HG02763 (cell line): Measurements from ENCODE around the gene CLDN34.
A peak's percentile ranks its signal among the peaks of the same experiment; 100 is the strongest.

ENCODE experiments used
- ATAC-seq: cut with Tn5 transposase; IDR thresholded peaks from one replicate; pipeline ENCODE4 v1.9.1; 2021; ENCODE audit warnings: mild to moderate bottlenecking, moderate library complexity; ENCODE audit not compliant: unreplicated experiment

Gene CLDN34

DNA sequence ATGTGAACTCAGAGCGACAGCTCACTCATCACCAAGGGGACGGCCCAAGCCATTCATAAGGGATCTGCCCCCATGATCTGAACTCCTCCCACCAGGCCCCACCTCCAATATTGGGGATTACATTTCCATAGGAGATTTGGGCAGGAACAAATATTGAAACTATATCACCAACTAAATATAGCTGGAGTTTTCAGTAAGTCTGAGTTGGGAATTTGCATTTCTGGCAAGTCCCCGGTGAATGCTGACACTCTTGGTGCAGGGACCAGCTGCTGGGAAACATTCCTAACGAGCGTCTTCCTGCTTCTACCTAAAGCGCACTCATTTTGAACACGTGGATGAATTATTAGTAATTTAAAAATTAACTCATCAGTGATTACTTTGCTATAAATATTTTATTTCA, 13.2 kb downstream of the CLDN34 start:
- ATAC-seq = no peak

DNA sequence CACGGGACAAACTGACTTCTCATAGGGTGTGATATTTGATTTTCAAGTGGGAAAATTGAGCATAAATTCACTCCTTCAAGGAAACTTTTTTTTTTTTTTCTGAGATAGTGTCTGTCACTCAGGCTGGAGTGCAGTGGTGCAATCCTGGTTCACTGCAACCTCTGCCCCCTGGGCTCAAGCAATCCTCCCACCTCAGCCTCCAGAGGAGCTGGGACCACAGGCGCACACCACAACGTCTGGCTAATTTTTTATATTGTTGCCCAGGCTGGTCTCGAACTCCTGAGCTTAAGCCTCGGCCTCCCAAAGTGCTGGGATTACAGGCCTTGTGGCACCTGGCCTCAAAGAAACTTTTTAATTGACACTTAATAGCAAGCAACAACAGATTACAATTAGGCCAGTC, 13.8 kb downstream of the CLDN34 start:
- no peak for ATAC-seq

DNA sequence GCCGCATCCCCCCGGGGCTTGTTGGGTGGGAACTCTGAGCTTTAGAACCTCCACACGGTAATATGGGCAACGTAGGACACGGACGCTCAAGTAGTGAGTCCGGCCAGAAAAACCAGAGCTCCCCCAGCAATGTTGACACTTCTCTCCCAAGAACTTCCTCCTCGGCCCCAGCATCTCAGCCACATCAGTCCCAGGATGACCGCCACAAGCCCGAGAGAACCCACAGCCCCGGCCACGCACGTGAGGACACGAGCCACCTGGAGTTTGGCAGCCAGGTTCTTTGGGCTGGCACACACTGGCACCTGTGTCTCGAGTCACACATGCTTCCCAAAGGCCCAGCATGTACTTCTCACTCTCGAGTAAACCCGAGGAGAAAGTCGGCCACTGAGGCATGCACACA, 16.3 kb downstream of the CLDN34 start:
- ATAC-seq = no peak

DNA sequence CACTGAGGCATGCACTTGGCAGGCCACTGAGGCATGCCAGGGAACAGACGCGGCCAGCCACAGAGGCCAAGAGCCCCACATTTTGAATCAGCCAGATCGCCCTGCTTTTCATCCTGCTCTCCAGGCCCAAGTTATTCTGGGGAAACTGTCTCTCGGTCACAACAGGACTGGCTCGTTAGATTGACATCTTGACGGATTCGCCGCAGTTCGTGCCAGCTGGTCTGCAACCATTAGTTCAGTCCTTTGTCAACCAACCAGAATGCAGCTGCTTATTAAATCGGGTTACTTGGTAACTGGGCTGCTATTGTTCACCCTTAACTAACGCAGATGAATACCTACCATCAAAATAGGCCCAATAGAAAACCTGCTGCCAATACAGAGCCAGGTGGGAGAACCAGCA, 16.7 kb downstream of the CLDN34 start:
- ATAC-seq = no peak

DNA sequence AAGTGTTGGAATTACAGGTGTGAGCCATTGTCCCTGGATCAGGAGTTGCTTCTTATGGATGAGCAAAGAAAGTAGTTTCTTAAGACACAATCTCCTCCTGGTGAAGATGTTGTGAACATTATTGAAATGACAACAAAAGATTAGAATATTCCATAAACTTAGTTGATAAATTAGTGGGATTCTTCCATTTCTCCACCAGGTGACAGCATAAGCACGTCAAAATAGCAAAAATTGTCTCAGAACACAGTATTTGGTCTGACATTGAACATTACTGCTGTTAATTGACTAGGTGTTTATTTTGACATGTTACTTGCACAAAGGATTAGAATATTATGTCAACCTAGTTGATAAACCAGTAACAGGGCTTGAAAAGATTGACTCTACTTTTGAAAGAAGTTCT, 21.6 kb downstream of the CLDN34 start:
- no peak for ATAC-seq

DNA sequence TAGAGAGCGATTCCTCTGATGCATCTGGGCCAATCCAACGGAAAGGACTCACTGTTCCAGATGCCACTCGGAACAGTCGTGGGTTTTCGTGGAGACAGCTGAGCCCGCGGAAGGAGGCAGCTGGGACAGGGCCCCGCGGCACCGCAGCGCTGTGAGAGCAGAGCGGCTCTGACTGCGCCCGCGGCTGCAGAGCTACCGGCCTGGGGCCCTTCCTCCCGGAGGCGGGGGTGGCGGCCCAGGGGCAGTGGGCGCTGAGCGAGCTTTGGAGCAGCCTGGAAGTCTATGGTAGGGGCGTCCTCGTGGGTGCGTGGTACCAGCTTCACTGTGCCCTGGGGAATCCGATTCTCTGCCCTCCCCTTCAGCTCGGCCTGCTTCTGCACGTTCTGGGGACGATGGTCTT, 24.9 kb downstream of the CLDN34 start:
- no peak for ATAC-seq

DNA sequence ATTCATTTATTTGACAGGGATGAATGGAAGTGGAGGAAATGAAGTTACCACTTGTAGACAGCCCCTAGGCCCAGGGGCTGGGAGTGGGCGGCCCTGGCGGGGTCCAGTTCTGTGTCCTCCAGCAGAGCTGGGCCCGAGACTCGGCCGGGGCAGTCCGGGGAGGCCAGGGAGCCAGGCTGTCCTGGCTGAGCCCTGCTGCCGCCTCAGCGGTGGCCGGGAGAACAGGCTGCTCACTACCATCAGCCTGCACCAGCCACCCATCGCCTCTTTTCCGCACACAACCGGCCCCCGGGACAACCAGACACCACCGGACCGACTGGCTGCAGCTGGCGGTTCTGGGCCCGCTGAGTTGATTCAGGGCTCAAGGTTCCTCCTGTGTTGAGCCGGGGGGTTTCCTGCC, 25.6 kb downstream of the CLDN34 start:
- no peak for ATAC-seq

DNA sequence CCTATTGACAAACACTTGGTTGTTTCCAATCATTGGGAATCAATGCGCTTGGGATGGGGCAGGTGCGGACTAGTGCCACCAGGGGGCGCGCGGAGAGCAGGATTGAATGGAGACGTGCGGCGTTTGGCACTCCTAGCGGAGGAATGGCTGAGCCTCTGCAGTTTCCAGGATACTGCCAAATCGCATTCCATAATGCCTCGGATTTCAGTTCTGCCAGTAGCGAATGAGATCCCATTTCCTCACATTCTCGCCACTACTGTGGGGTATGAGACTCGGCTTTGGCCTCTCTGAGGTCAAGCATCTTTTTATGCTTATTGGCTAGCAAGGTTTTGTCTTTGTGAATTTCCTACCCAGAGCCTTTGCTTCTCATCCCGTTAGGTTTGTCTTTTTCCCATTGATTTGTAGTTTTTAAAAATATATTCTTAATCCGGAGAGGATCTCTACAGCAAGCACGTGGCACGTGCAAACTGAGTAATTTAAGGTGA, 28.7 kb downstream of the CLDN34 start:
- peak; percentile 64 for ATAC-seq

DNA sequence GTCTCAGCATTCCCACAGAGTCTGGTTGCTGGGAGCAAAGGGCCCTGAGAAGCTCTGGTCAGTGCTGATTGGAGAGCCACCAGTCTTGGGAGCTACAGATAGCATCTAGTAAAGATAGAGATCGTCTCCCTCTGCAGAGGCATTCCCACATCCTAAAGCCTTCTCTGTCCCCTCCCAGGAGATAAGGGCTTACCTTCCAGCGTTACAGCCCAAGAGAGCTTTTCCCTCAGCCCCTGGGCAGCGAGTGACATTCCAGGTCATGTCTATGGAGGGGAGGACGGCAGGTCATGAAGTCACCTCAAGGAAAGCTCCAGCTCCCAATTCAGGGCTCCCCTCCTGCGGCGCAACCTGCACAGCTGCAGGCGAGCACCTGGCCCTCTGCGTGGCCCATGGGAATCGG, 29.9 kb downstream of the CLDN34 start:
- no peak for ATAC-seq

DNA sequence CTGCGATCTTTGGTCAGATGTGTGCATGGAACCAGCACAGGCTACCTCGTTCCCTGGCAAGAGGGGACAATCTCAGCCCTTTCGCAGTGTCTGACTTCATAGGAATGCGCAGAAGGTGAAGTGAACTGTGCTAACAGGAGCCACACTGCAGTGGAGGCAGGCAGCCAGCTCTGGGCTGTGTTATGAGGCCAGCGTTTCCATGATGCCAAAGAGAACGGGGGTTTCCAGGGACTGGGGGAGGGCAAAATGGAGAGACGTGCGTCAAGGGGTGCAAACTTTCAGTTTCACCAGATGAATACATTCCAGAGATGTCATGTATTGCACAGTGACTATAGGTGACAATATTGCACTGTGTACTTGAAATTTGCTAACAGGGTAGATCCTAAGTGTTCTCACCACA, 30.4 kb downstream of the CLDN34 start:
- peak; percentile 46 for ATAC-seq

DNA sequence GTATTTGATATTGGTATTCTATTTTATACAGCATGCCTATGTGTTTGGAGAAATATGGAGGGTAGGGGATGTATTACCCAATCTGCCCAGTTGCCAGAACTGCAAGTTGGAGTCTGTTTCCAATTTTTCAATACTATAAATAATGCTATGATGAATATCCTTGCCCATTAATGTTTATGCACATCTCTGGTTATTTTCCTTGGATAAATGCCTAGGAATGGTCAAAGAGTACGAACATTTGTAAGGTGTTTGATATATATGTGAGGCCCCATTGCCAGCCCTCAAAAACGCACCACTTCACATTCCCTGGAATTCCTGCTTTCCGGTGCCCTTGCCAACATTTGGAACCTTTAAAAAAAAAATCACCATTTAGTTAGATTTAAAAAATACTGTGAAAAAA, 34.3 kb downstream of the CLDN34 start:
- no peak for ATAC-seq

DNA sequence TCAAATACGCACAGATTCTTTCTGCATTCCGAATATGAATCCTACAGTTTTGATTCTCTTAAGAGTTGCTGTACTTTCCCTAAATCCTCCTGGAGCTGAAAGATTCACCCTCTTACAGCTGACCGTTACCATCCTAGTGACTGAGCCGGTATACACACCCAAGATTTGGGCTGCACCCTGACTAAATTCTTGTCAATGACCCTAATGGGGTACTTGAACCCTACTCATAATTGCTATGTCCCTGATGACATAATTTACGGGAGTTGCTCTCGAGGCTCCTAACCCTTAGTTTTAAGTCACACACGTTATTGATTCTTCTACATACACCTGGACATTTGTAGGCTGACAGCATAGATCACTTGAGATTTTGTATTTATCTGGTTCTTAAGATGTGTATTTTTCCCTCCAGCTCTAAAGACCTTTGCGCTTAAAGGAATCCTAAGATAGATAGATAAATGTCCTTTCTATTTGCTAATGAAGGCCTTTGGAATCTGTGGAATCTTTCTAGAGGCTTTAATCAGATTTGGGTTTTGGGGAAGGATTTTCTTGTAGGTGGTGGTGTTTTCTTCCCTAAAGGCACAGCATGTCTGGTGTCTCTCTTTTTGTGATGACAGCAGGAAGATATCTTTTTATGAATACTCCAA, 37.8 kb downstream of the CLDN34 start:
- ATAC-seq = no peak

DNA sequence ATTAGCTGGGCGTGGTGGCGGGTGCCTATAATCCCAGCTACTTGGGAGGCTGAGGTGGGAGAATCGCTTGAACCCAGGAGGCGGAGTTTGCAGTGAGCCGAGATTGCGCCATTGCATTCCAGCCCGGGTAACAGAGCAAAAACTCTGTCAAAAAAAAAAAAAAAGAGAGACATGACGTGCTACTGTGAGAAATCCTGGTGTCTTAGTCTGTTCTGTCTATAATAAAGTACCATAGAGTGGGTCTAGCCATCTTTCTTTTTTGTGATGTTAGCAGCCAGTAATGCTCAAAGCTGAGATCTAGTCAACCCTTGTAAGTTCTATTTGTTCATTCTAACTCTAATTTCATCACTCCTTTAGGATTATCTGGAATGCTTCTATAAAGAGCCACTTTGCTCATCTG, 38.9 kb downstream of the CLDN34 start:
- ATAC-seq = no peak

DNA sequence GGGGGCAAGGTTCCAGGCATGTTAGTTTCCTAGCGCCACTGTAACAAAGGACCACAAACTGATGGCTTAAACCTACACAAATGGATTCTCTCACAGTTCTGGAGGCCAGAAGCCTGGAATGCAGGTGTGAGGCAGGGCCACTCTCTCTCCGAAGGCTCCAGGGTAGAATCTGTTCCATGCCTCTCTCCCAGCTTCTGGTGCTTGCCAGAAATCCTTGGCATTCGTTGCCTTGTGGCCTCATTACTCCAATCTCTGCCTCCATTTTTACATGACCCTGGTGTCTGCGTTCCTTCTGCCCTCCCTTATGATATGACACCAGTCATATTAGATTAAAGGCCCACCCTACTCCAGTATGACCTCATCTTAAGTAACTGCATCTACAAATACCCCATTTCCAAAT, 39.6 kb downstream of the CLDN34 start:
- ATAC-seq = no peak

DNA sequence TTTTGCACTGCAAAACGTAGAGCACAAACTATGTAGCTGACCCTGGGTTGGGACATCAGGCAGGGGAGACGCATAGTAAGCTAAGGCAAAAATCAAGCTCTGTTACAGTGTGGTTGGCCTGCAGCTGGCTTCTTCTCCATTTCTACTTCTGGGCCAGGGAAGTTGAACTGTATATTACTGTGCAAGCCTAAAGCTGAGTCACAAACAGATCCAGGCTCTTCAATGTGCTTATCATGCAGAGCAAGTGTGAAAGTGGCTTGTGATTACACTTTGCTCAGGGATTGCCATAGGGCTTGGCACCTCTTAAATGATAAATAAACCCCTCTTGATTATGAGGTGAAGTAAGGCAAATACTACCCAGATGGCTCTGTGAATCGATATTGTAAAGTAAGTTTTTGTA, 40.5 kb downstream of the CLDN34 start:
- ATAC-seq = no peak

DNA sequence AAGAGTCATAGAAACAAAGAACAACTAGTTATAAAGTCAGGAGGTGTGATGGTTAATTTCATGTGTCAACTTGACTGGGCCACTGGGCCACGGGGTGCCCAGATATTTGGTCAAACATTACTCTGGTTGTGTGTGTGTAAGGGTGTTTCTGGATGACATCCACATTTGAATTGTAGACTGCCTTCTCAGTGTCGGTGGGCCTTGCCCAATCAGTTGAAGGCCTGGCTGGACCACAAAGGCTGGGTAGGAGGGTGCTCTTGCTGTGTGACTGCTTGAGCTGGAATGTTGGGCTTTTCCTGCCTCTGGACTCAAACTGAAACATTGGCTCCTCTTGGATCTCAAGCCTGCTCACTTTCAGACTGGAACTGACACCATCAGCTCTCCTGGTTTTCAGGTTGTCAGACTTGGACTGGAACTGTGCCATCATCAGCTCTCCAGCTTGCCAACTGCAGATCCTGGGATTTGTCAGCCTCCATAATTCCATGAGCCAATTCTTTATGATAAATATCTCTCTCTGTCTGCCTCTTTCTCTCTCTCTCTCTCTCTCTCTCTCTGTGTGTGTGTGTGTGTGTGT, 41.4 kb downstream of the CLDN34 start:
- ATAC-seq = no peak

DNA sequence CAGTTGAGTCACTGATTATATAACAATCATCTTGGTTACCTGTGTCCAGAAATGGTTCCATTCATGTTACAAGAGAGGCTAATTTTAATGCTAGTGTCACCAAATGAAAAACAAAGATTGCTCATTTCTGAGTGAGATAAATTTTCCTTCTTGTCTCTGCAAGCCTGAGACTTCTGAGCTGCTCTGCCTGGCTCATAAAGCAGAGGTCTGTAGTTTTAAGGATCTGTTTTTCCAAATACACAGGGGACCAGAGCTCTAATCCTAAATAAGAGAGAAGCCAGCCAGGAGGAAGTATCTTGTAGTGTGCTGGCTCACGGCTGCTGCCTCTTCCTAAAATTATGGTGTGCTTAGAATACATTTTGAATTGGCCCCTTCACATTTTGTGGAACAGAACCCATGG, 42.6 kb downstream of the CLDN34 start:
- no peak for ATAC-seq

DNA sequence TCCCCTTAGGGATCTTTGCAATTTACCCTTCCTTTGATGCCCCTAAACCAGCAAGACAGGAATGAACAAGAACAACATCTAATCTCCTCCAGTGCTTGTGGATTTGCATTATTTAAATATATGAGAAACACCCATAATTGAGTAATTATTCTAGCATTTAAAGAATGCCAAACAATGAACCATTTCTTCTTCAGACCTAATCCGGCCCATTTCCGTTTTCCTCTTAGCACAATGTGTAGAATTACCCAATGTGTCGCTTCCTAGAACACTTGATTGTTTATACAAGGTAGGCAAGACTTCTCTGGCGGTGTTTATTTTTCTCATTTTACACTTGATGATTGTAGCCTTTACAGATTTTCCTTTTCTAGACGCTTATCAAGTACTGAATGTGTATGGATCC, 43.5 kb downstream of the CLDN34 start:
- ATAC-seq = no peak

DNA sequence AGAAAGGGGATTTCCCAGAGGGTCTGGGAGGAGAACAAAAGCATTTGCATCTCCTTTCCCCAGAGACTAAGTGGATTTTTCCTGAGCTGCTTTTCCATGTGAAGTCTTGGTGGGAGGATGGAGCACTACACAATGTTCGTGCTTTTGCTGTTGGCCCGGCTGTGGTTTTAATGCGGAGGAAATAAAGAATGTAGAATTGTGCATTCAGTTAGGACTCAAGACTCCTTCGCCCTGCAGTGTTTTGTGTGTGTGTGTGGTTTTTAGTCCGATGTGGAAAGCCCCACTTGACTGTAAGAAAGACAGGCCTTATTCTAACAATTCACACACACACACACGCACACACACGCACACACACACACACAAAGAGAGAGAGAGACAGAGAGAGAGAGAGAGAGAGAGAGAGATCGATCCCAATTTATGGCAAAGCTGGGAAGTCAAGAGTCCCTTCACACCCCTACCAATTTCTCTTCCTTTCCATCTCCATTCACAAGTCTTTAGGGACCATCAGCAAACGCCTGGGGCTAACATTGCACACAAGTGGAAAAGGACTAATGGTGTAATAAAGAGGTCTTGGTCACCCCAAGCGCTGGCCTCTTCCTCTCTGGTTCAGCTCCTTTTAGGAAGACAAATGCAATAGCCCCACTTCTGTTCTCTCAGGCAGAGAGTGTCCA, 44.2 kb downstream of the CLDN34 start:
- no peak for ATAC-seq

DNA sequence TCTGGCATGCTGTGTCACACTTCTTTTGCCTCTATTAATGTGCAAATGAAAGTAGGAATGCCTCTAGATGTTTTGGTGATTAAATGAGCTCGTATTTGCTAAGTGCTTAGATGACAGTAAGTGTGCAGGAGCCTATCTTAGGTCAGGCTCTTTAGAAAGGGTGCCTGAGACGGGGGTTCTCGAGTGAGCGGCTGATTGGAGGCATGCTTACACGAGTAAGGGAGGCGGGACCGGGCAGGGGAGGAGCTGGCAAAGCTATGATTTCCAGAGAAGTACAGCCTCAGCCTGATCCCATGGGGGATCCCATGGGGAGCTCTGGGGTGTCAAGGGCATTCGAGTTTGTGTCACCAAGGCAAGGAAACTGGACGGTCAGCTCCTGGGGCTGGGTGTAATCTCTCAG, 44.8 kb downstream of the CLDN34 start:
- ATAC-seq = no peak

DNA sequence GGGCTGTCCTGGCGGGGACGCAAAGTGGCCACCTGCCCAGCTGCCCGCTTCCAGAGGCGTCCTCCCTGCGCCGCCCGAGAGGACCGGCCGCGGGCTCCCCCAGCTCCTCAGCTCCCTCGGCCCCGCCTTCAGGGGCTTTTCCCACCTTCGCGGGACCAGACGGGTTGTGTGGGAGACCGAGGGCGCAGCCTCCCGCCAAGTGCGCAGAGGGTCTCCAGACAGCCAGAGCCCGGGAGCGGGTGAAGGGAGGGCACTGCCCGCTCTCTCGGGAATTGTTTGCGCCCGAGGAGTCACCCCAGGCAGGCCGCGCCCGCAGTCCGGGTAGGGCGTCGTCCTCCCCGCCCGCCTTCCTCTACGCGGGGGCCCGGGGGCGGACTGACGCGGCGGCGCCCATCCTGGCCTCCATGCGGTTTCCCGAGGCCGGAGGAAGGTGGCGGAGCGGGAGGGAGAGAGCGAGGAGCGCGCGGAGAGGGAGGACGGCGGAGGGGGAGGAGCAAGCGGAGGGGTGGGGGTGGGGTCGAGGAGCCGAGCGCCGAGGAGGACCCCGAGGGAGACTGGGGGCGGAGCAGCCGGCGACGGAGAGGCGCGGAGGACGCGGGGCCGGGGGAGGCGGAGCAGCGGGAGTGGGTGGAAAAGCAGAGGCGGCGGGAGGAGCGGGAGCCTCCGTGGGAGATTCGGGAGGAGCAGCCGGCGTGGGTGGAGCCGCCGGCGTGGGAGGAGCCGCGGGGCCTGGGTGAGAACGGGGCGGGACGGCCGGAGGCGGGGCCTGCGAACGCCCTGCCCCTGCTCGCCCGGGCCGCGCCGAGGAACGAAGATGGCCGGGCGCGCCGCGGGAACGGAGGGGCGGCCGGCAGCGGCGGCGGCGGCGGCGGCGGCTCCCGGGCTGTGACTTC, 47.5 kb downstream of the CLDN34 start:
- ATAC-seq = peak; percentile 80

DNA sequence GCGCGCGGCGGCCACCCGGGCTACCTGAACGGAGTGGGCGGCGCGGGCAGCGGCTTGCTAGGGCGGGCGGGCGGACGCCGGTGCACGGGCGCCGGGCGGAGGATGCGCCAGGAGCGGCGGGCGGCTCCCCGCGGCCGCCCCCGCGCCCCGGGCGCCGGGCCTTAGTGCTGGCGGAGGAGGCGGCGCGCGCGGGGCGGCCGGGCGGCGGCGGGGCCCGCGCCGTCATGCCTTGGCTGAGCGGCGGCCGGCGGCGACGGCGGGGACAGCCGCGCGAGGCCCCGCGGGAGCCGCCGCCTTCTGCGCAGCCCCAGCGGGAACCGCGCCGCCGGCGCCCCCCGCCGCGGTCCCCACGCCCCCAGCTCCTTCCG, 48.2 kb downstream of the CLDN34 start:
- peak; percentile 25 for ATAC-seq
